Measurements from ENCODE around the gene LIMCH1.

DNA sequence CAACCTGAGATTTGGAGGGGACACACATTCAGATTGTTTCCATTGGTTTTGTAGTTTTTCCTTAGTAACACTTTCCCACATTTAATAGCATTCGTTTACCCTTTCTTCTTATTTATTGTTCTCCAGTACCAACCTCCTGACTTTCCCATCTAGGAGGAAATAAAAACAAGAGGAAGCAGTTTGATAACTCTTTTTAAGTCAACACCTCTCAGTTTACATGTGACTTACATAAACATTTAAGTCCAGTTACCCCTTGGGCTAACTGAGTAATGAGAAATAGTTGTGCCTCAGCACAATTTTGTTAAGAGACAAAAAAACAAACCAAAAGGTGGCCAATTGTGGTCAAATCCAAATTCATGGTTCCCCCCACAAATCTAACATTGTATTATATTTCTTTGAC, 175.8 kb downstream of the LIMCH1 start:
- TF ChIP-seq, protein P1, sequence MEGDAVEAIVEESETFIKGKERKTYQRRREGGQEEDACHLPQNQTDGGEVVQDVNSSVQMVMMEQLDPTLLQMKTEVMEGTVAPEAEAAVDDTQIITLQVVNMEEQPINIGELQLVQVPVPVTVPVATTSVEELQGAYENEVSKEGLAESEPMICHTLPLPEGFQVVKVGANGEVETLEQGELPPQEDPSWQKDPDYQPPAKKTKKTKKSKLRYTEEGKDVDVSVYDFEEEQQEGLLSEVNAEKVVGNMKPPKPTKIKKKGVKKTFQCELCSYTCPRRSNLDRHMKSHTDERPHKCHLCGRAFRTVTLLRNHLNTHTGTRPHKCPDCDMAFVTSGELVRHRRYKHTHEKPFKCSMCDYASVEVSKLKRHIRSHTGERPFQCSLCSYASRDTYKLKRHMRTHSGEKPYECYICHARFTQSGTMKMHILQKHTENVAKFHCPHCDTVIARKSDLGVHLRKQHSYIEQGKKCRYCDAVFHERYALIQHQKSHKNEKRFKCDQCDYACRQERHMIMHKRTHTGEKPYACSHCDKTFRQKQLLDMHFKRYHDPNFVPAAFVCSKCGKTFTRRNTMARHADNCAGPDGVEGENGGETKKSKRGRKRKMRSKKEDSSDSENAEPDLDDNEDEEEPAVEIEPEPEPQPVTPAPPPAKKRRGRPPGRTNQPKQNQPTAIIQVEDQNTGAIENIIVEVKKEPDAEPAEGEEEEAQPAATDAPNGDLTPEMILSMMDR (IDR thresholded peaks at IDR 0.05), result no peak
- TF ChIP-seq POLR2AphosphoS5 (IDR thresholded peaks at IDR 0.05) (no peak), POLR2A (IDR thresholded peaks at IDR 0.05) (no peak)

Measured in suprapubic skin (tissue), 4 donors.